ENCODE data around the gene SLC39A6.
"Not testable (repeated sequence)": the region's sequence is repeated elsewhere in the genome, so short reads cannot be mapped to it uniquely, and the experiment has no call there.

Gene SLC39A6

DNA sequence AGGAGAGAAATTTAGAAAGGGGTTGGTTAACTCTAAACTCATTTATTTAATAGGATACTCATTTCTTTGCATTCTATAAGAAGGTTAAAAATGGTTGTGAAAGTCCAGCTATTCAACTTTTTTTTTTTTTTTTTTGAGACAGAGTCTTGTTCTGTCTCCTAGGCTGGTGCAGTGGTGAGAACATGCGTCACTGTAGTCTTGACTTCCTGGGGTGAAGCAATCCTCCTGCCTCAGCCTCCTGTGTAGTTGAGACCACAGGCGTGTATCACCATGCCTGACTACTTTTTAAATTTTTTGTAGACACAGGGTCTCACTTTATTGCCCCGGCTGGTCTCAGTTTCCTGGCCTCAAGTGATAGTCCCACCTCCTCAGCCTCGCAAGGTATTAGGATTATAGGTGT is 12.4 kb upstream of the SLC39A6 start:
- in situ Hi-C loops (cut with MboI; ENCODE audit: low pct_unique_long_range_greater_than_20kb, low sequenced_read_pairs): no loop called here
- no peak for DNase-seq

- in situ Hi-C loops (cut with MboI; ENCODE audit: low pct_unique_long_range_greater_than_20kb, low sequenced_read_pairs): no loop called here
- no peak for DNase-seq
These were observed 10.1 kb upstream of the SLC39A6 start for GRCh38 chr18:36139245-36139644.

DNA sequence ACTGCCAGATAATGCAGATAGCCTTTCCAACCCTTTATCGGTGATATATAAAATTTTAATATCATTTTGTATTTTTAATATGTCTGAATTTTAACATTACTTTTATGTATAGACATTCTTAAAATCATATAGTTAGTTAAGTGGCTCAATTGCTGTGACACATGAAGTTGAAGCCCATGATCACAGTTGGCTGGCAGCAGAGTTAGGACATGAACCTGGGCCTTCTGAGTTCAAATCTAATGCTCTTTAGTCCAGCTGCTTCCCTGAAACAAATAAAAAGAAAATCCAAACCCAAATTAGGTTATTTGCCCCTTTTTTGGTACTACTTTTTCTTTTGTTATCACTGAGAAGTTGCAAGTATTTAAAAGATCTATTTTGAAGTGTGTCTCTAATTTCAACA is 6.1 kb upstream of the SLC39A6 start:
- in situ Hi-C loops (cut with MboI; ENCODE audit: low pct_unique_long_range_greater_than_20kb, low sequenced_read_pairs): no loop called here
- no peak for DNase-seq

DNA sequence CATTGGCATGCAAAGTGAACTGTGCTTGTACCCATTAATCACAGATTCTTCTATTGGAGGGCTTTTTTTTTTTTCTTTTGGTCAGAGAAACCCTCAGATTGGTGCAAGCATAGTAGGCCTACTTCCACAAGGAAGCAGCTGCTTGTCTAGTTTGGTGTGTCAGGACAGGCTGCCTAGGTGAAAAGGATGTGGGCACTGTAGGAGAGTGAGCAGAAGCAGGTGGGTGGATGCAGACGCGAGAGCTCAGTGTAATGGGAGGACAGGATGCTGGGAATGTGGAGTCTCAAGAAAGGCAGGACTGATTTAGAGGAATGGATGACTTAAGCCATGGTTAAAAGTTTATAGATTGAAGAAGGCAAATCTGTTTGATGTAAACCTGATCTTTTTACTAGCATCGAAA is 3.6 kb upstream of the SLC39A6 start:
- in situ Hi-C loops (cut with MboI; ENCODE audit: low pct_unique_long_range_greater_than_20kb, low sequenced_read_pairs): no loop called here
- no peak for DNase-seq

DNA sequence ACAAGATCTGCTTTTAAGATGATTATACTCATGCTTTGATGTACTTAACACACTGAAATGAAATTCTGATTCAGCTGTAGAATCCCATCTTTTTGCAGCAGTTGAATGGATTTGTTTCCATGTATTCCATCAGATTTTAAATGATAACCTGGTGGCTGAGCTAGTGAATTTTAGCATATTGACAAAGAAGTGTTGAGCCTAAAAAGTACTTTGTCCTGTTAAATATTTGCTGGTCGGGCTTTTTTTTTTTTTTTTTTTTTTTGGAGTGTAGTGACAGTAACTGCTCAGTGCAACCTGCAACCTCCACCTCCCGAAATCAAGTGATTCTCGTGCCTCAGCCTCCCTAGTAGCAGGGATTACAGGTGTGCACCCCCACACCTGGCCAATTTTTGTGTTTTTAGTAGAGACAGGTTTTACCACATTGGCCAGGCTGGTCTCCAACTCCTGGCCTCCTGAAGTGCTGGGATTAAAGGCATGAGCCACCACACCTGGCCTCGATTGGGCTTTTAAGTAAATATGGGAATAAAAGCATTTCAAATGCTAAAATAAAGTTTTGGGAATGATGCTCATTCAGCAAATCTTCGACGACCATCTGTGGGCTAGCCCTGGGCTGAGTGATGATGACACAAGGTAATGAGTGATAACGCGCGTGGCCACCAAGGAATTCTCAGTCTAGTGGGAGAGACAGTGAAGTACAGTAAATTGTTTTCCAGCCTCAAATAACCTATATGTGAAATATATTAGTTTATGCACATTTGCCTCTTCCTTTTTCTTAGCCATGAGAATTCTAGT is 2.7 kb upstream of the SLC39A6 start:
- no peak for DNase-seq
- in situ Hi-C loops (cut with MboI; ENCODE audit: low pct_unique_long_range_greater_than_20kb, low sequenced_read_pairs): no loop called here

GRCh38 chr18:36130883-36131653 is 1.9 kb upstream of the SLC39A6 start:
- DNase-seq: no peak
- in situ Hi-C loops (cut with MboI; ENCODE audit: low pct_unique_long_range_greater_than_20kb, low sequenced_read_pairs): no loop called here

DNA sequence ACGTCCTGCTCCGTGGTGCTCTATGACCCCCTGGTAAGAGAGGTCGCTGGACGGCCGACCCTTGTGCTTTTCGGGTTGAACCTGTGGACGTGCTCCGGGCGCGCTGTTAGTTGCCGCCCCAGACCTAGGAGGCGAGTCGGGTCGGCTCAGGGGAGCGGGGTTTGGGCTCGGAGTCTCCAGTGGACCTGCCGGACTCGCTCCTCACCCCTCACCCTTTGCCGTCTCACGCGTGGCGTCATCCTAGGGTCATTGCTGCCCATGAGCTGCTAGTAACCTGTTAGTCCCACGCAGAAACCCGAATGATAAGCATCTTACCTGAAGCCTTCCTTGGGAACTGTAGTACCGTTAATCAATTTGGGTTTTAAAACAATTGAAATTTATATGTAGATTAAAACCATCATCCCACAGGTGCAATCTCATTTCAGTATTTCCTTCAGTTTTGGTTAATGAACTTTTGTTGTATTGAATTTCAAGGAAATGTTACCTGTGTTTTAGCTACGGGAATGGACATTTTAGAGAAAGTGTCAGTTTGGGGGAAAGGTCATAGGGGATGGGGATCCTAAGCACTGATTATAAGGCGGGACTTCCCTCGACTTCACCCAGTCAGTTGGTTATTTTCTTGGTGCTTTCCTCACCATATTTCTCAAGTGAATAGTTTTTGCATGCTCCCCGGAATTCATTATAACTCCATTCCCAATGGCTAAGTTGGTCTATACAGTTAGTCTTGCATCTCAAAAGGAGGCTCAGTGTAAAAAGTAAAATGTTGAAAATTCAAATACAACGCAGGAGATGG is 1.1 kb upstream of the SLC39A6 start:
- in situ Hi-C loops (cut with MboI; ENCODE audit: low pct_unique_long_range_greater_than_20kb, low sequenced_read_pairs): no loop called here
- DNase-seq: no peak

DNA sequence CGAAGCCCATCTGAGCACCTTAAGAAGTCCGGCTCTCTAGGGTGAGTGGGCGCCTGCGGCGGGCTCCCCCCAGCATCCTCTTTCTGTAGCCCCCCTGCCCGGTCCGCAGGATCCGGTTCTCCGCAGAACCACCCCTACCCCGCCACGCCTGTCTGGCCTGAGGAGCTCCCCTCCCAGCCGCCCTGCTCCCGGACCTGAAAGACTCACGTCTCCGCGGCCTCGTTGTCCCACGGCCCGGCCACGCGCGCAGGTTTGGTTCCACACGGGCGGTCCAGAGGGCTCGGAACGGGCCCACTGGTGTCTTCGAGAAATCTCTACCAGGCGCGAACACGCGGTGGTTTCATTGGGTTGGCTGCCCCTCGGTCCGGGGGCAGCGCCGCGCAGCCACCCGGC is 237 bp downstream of the SLC39A6 start:
- in situ Hi-C loops (cut with MboI; ENCODE audit: low pct_unique_long_range_greater_than_20kb, low sequenced_read_pairs): no loop called here

DNA sequence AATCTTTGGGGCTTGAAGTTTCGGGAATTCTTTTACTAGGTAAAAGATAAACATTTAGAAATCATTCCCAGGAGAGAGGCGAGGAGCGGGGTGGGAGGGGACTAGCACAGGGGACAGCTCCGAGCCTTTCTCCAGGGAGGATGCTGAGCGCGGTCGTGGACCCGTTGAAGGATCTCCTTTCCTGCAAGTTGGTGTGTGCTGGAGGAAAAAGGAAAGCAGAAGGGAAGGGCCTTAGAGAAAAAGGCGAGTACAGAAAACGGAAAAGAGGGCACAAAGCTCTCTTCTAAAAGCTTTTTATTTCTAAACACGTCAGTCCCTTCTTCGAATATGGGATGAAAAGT is 640 bp downstream of the SLC39A6 start:
- no peak for DNase-seq
- in situ Hi-C loops (cut with MboI; ENCODE audit: low pct_unique_long_range_greater_than_20kb, low sequenced_read_pairs): no loop called here

More for the DNA sequence above, 237 bp downstream of the SLC39A6 start:
- DNase-seq: no peak

GRCh38 chr18:36127836-36128529 is 1.2 kb downstream of the SLC39A6 start:
- in situ Hi-C loops (cut with MboI; ENCODE audit: low pct_unique_long_range_greater_than_20kb, low sequenced_read_pairs): no loop called here
- DNase-seq: peak; percentile 11

GRCh38 chr18:36126668-36127067 is 2.5 kb downstream of the SLC39A6 start:
- in situ Hi-C loops (cut with MboI; ENCODE audit: low pct_unique_long_range_greater_than_20kb, low sequenced_read_pairs): no loop called here

GRCh38 chr18:36124841-36125240 is 4.3 kb downstream of the SLC39A6 start:
- in situ Hi-C loops (cut with MboI; ENCODE audit: low pct_unique_long_range_greater_than_20kb, low sequenced_read_pairs): loop anchor here (25.0 kb wide), 1 partner anchor 137 kb away; no protein-coding TSS in a partner anchor
- no peak for DNase-seq

More at GRCh38 chr18:36126668-36127067, 2.5 kb downstream of the SLC39A6 start:
- DNase-seq: no peak

GRCh38 chr18:36120297-36120696 is 8.8 kb downstream of the SLC39A6 start:
- in situ Hi-C loops (cut with MboI; ENCODE audit: low pct_unique_long_range_greater_than_20kb, low sequenced_read_pairs): loop anchor here (25.0 kb wide), 1 partner anchor 142 kb away; no protein-coding TSS in a partner anchor
- DNase-seq: no peak

- in situ Hi-C loops (cut with MboI; ENCODE audit: low pct_unique_long_range_greater_than_20kb, low sequenced_read_pairs): loop anchor here (25.0 kb wide), 1 partner anchor 146 kb away; no protein-coding TSS in a partner anchor
- DNase-seq: not testable (repeated sequence)
These were observed 12.4 kb downstream of the SLC39A6 start for GRCh38 chr18:36116771-36117170.

GRCh38 chr18:36114738-36115137 is 14.4 kb downstream of the SLC39A6 start:
- no peak for DNase-seq
- in situ Hi-C loops (cut with MboI; ENCODE audit: low pct_unique_long_range_greater_than_20kb, low sequenced_read_pairs): loop anchor here (25.0 kb wide), 1 partner anchor 148 kb away; no protein-coding TSS in a partner anchor

DNA sequence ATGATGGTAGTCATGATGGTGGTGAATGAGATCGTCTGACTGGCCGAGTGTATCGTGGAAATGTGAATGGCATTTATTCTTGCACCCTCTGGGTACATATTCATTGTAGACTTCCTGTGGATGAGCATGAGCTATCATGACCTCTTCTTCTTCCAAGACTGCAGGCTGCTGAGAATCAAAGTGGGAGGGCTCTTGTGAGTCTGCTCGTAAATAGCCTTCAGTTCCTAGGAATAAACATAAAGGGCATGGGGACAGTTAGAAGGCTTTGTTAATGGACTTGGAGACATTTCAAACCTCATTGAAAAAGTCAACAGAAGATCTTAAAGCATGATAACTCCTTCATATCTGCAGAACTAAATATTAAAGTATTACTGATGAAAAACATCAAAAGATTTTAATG is 14.9 kb downstream of the SLC39A6 start:
- in situ Hi-C loops (cut with MboI; ENCODE audit: low pct_unique_long_range_greater_than_20kb, low sequenced_read_pairs): loop anchor here (25.0 kb wide), 1 partner anchor 148 kb away; no protein-coding TSS in a partner anchor
- no peak for DNase-seq

DNA sequence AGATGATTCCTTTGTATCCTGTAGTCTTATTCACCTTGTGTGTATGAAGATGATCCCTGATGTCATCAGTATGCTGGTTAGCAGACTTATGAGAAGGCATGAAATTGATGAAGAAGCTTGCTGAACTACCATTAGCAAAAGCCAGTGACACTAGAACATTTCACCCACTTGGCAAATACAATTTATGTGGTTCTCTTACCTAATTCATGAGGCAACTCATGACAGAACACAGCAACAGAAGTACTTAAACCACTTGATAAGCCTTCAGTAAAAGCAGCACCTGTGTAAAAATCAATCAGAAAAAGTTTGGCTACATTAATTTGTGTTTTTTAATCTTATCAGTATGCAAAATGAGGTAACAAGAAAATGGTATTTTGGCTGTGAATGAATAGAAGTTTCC is 16.8 kb downstream of the SLC39A6 start:
- no peak for DNase-seq
- in situ Hi-C loops (cut with MboI; ENCODE audit: low pct_unique_long_range_greater_than_20kb, low sequenced_read_pairs): loop anchor here (25.0 kb wide), 1 partner anchor 150 kb away; no protein-coding TSS in a partner anchor

GRCh38 chr18:36109737-36110136 is 19.4 kb downstream of the SLC39A6 start:
- in situ Hi-C loops (cut with MboI; ENCODE audit: low pct_unique_long_range_greater_than_20kb, low sequenced_read_pairs): loop anchor here (25.0 kb wide), 1 partner anchor 153 kb away; no protein-coding TSS in a partner anchor
- no peak for DNase-seq

DNA sequence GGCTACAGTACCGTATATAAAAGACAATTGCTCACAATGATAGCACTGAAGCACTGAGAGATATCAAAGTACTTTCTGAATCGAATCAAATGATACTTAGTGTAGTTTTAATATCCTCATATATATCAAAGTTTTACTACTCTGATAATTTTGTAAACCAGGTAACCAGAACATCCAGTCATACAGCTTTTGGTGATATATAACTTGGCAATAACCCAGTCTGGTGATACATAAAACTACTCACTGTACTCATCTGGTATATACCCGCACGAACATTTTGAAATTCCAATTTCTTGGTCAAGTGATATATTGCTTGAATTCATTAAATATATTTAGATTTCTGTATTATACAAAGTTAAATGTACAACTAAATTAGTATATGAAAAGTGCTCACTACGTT is 20.5 kb downstream of the SLC39A6 start:
- in situ Hi-C loops (cut with MboI; ENCODE audit: low pct_unique_long_range_greater_than_20kb, low sequenced_read_pairs): loop anchor here (25.0 kb wide), 1 partner anchor 154 kb away; no protein-coding TSS in a partner anchor
- DNase-seq: no peak
